Measurements from ENCODE around the gene CTAG2.
"Not testable (repeated sequence)": the region's sequence is repeated elsewhere in the genome, so short reads cannot be mapped to it uniquely, and the experiment has no call there.

DNA sequence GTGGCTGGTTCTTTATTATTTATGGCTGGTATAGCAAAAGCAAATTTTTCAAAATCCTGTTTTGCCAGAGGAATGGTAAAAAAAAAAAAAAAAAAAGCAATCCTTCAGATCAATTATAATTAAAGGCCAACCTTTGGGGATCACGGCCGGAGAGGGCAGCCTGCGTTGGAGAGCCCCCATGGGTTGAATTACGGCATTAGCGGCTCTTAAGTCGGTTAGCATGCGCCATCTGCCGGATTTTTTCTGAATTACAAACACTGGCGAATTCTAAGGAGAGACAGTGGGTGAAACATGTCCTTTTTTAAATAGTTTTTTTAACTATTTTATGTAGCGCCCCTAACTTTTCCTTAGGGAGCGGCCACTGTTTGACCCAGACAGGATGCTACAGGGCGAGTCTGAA is 39.8 kb downstream of the CTAG2 start:
- not testable (repeated sequence) for TF ChIP-seq LEF1 (IDR thresholded peaks at IDR 0.05; ENCODE audit: borderline replicate concordance); HDGF (IDR thresholded peaks at IDR 0.05; ENCODE audit: borderline replicate concordance); TARDBP (IDR thresholded peaks at IDR 0.05); FOXM1 (IDR thresholded peaks at IDR 0.05; ENCODE audit: borderline replicate concordance); PKNOX1 (IDR thresholded peaks at IDR 0.05)
